Endodermal cell (in vitro differentiated cells): ENCODE results near the gene LIG3. TPM values are rescaled to one million over a fixed set of nuclear protein-coding genes. Genes with fewer than 3 reads are reported as not detected.

Experiments
- DNase-seq: peaks from one replicate; pipeline ENCODE4 v3.0.0-alpha.2; 2017
- H3K27ac ChIP-seq: 2 replicates; pipeline ENCODE4 v1.5.1; 2013; ENCODE audit warnings: mild to moderate bottlenecking, low read depth, low read length, moderate library complexity
- H3K27me3 ChIP-seq: 2 replicates; pipeline ENCODE4 v1.6.1; 2013; ENCODE audit warnings: mild to moderate bottlenecking, low read length, moderate library complexity; ENCODE audit not compliant: insufficient read depth, control insufficient read depth, poor library complexity, severe bottlenecking
- H3K36me3 ChIP-seq: 2 replicates; pipeline ENCODE4 v1.7.0; 2013; ENCODE audit warnings: mild to moderate bottlenecking, low read length, moderate library complexity; ENCODE audit not compliant: control insufficient read depth, insufficient read depth
- H3K4me1 ChIP-seq: one replicate; pipeline ENCODE4 v1.7.0; 2013; ENCODE audit warnings: low read length; ENCODE audit not compliant: control insufficient read depth, insufficient read depth
- H3K4me3 ChIP-seq: 2 replicates; pipeline ENCODE4 v1.5.1; 2013; ENCODE audit warnings: mild to moderate bottlenecking, low read length, moderate library complexity
- H3K9ac ChIP-seq: 2 replicates; pipeline ENCODE4 v1.6.1; 2013; ENCODE audit warnings: mild to moderate bottlenecking, low read length, moderate library complexity; ENCODE audit not compliant: poor library complexity, severe bottlenecking; ENCODE audit errors: extremely low read depth
- H3K9me3 ChIP-seq: 2 replicates; pipeline ENCODE4 v1.6.1; 2013; ENCODE audit warnings: mild to moderate bottlenecking, low read length, moderate library complexity; ENCODE audit not compliant: control insufficient read depth
- H3K27ac Mint-ChIP-seq: 2 replicates; pipeline ENCODE4 v1.8.0; 2020; ENCODE audit warnings: mixed read lengths
- H3K27me3 Mint-ChIP-seq: 2 replicates; pipeline ENCODE4 v1.8.0; 2021; ENCODE audit warnings: mild to moderate bottlenecking, mixed read lengths; ENCODE audit not compliant: insufficient read depth
- H3K36me3 Mint-ChIP-seq: 2 replicates; pipeline ENCODE4 v1.8.0; 2020; ENCODE audit warnings: low read depth, mixed read lengths
- H3K4me1 Mint-ChIP-seq: 2 replicates; pipeline ENCODE4 v1.8.0; 2020; ENCODE audit warnings: mixed read lengths
- H3K4me3 Mint-ChIP-seq: 2 replicates; pipeline ENCODE4 v1.8.0; 2020; ENCODE audit warnings: mild to moderate bottlenecking, moderate library complexity, mixed read lengths
- H3K9me3 Mint-ChIP-seq: 2 replicates; pipeline ENCODE4 v1.8.0; 2020; ENCODE audit warnings: mild to moderate bottlenecking, mixed read lengths
- CTCF ChIP-seq: fragments of 200-600 bp; sonication (generic); conservative IDR thresholded peaks from 2 replicates; pipeline ENCODE4 v1.5.0; 2021; ENCODE audit warnings: antibody characterized with exemption, mild to moderate bottlenecking
- WGBS, 2 experiments: methylation state at CpG; one replicate each; pipeline versions ENCODE4 v1.1.5 to v1.1.7; 2013; ENCODE audit warnings: missing lambda C conversion rate in 2 of 2, mixed read lengths in 1 of 2; ENCODE audit not compliant: insufficient coverage in 1 of 2, insufficient read length in 1 of 2; 5-methylcytosine and 5-hydroxymethylcytosine counted together
- total RNA-seq, 2 donors: library from RNA; stranded (reverse); fragmentation: NEBNext Ultra II Directional in 1 of 2; extraction: Animal tissue kit (Norgen Biotek cat#: 25700) in 1 of 2; gene quantifications; 2 replicates in 1 of 2; 3 replicates in 1 of 2; pipeline ENCODE4 v1.2.1, GENCODE V29; 2021

Gene LIG3
- total RNA-seq, 2 donors from 2014 or later, result 110 to 130 TPM

GRCh38 chr17:35057332-35057915 is 77.1 kb downstream of the LIG3 start:
- Mint-ChIP-seq H3K4me1 (peaks cover 59% of the 10 kb centered on the region), H3K27ac (no peak overlapping the region), H3K27me3 (no peaks in the 10 kb centered on the region), H3K4me3 (no peak overlapping the region), H3K9me3 (no peaks in the 10 kb centered on the region), H3K36me3 (peaks cover 12% of the 10 kb centered on the region)
- 86 to 91% methylated on average over 1 of the region's 1 CpG for WGBS, 2 experiments
- Histone ChIP-seq H3K4me1 (peaks cover 11% of the 10 kb centered on the region), H3K36me3 (no peaks in the 10 kb centered on the region), H3K27me3 (no peaks in the 10 kb centered on the region), H3K9ac (no peak overlapping the region), H3K9me3 (no peaks in the 10 kb centered on the region), H3K4me3 (no peak overlapping the region), H3K27ac (no peak overlapping the region)
- TF ChIP-seq CTCF, result no peak
- DNase-seq, result no peak

Other genes starting within 250 kb of the LIG3 start
- gene CCT6B, start 19.1 kb upstream of the LIG3 start, total RNA-seq, result 1 to 10 TPM in 1 of 2 donors, under 1 TPM in 1; 0.88 to 2.8 TPM
- 10 to 100 TPM; 18.5 to 23.3 TPM for gene ZNF830, start 19.0 kb upstream of the LIG3 start, total RNA-seq
- 10 to 100 TPM; 33.8 to 56.6 TPM for gene RFFL, start 83.2 kb downstream of the LIG3 start, total RNA-seq
- 10 to 100 TPM; 24.8 to 26.0 TPM for gene RAD51D, start 139.3 kb downstream of the LIG3 start, total RNA-seq
- gene FNDC8, start 141.1 kb downstream of the LIG3 start, total RNA-seq, result not detected
- 10 to 100 TPM; 20.7 to 26.9 TPM for gene NLE1, start 161.8 kb downstream of the LIG3 start, total RNA-seq
- gene UNC45B, start 167.3 kb downstream of the LIG3 start, total RNA-seq, result not detected
- gene SLC35G3, start 213.9 kb downstream of the LIG3 start, total RNA-seq, result not detected